Stimulated activated CD8-positive, alpha-beta memory T cell treated with anti-CD3 and anti-CD28 coated beads, Interleukin-15, amount 100 ng/mL, for 48 hours (primary cell): Measurements from ENCODE around the gene HCRTR2.
"Not testable (repeated sequence)": the region's sequence is repeated elsewhere in the genome, so short reads cannot be mapped to it uniquely, and the experiment has no call there.

Experiments used
- DNase-seq, 2 donors: peaks; one replicate each; pipeline ENCODE4 v3.0.0-alpha.2; 2020; ENCODE audit warnings: low read depth in 2 of 2

The HCRTR2 gene

DNA sequence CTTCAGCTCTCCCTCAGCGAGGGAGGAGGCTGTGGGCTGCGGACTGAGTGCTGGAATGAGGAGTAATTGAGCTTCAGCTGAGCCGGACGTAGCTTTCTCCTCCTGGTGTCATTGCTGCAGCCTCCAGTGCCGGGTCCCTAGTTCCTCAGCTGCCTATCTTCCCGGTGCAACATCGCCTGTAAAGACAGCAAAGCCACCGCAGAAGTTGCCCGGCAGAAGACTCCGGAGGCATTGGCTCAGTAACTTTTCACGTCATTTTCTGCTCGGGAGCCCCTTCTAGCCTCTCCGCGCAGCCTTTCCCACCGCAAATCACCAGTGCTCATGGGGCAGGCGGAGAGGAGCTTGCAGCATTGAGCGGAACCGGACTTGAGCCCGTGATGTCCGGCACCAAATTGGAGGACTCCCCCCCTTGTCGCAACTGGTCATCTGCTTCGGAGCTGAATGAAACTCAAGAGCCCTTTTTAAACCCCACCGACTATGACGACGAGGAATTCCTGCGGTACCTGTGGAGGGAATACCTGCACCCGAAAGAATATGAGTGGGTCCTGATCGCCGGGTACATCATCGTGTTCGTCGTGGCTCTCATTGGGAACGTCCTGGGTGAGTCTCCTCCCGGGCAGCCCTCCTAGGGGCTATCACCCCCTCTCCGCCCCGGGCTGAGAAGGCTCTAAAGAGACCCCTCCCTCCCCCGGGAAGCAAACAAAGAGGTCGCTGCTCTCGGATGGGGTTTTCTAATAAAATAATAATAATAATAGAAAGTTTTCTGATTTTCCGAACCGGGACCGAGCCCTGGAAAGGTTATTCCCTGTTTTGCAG is at the start of gene HCRTR2:
Gene HCRTR2, plus strand, starts transcription at position 305 of the 816 bp plus-strand sequence. Its CDS starts 73 bp downstream, at position 378.
- no peak for DNase-seq

GRCh38 chr6:55130806-55131324 is 43.5 kb upstream of the HCRTR2 start:
- DNase-seq, result no peak

GRCh38 chr6:55131616-55132015 is 42.7 kb upstream of the HCRTR2 start:
- no peak for DNase-seq

DNA sequence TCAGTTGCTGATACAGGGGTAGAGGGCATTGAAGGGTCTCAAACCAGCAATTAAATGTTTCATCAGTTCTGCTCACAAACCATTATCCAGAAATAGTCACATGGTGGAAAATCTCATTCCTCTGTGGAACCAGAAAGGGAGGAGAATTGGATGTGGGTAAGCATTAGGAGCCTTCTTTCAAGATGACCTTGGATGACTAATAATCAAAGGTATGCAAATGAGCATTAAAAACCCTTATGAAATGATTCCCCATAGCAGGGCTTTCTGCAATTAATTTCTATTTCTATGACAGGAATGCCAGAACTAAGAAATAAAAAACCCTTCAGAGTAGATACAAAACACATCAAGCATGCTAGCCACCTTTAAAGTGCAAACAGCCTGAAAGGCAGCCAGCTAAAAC is 37.4 kb upstream of the HCRTR2 start:
- DNase-seq, result no peak

DNA sequence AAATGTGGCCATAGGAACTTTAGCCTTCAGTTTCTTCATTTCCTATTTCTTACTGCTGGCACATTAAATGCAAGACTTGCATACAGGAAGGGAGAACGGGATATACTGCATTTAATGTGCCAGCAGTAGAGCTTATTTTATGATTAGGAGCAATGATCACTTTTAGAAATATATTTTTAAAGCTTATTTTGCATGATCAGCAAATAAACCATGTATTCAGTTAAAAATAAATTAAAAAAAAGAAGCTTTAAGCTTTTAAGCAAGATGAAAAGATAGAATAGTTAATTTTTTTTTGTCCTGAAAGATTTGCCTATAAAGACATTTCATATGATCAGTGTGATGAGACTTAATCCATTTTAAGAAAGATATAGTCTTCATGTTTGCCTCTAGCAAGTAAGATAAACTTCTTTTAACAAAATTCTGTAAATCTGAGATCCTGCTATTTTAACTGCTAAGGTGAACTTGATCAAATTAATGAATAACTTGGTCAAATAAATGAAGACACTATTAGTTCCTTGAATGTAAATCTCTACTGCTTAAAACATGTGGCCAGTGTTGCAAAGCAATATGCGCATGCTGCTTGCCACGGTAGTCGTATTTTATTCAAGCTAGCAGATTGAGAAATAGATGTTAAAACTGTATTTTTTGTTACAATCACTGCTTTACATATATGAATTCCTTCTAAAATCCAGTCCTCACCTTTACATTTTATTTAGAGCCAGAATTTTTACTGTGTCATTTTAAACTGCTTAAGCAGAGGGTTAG is 36.2 kb upstream of the HCRTR2 start:
- DNase-seq, result no peak

DNA sequence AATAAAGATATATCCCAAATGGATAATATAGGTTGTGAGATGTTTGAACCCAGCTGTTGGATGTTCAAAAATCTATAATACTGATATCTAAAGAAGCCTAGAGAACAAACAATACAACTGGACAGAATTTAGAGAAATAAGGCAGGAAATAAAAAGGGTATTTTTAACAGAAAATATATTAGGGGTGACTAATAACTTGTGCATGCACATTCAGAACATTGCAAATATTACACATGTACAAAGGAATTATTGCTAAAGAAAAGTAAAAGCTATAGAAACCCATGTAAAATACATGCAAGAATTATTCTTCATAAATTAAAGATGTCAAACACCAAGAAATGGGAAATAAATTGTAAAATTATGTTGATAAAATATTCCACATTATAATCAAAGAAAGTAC is 32.7 kb upstream of the HCRTR2 start:
- no peak for DNase-seq

GRCh38 chr6:55142610-55143009 is 31.7 kb upstream of the HCRTR2 start:
- no peak for DNase-seq

DNA sequence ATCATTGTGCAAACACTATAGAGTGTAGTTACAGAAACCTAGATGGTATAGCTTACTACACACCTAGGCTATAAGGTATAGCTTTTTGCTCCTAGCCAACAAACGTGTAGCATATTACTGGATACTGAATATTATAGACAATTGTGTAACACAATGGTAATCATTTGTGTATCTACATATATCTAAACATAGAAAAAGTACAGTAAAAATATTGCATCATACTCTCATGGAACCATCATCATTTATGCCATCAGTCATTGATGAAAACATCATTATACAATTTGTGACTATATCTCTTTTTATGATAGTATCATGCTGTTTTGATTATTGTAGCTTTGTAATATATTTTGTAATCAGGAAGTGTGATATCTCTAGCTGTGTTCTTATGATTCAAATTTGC is 21.0 kb upstream of the HCRTR2 start:
- no peak for DNase-seq

DNA sequence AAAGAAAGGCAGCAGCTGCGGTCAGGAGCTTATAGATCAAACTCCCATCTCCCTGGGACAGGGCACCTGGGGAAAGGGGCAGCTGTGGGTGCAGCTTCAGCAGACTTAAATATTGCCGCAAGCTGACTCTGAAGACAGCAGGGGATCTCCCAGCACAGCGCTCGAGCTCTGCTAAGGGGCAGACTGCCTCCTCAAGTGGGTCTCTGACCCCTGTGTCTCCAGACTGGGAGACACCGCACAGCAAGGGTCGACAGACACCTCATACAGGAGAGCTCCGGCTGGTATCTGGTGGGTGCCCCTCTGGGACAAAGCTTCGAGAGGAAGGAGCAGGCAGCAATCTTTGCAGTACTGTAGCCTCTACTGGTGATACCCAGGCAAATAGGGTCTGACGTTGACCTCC is 15.5 kb upstream of the HCRTR2 start:
- not testable (repeated sequence) for DNase-seq

- DNase-seq, result no peak
Measured at GRCh38 chr6:55167860-55168259, 6.5 kb upstream of the HCRTR2 start.

GRCh38 chr6:55175078-55176049 is 1.0 kb downstream of the HCRTR2 start:
- no peak for DNase-seq

GRCh38 chr6:55176958-55177357 is 2.6 kb downstream of the HCRTR2 start:
- DNase-seq, result no peak

DNA sequence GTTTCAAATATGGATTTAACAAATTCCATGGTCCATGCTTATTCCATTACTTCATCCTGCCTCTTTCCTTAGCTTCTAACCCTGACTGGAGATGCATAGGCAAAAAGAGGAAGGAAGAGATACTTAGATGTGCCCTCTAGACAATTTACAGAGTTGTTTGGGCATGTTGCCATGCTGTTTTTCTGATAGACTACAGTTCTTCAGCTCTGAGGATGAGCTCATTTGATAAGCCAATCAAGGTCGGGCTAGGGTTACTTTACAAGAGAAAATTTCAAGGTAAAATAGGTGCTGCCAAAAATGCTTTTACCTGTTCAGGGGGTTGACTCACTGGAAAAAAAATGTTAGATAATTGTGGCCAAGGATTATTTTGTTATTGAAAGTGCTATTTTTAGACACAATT is 5.9 kb downstream of the HCRTR2 start:
- DNase-seq, result no peak

- DNase-seq, result no peak
Measured at GRCh38 chr6:55182016-55182650, 7.8 kb downstream of the HCRTR2 start.

- DNase-seq, result no peak
Measured at GRCh38 chr6:55184782-55185530, 10.6 kb downstream of the HCRTR2 start.

DNA sequence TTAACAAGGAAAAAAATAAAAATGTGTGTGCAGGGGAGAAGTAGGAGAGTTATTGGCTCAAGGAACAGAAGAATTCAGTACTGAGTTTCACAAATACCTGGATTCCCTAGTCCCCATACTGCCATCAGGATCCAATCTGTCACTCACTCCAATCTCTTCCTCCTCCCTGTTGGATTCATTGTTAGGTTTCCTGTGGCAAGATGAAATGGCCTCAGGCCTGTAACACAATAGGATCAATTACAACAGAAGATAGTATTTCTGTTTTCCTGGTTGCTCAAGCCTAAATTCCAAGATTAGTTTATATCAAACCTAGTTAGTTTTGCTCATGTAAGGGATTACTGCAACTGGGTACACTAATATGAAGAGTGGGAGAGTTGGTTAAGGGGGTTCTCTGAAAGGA is 24.4 kb downstream of the HCRTR2 start:
- no peak for DNase-seq

GRCh38 chr6:55199239-55199638 is 24.9 kb downstream of the HCRTR2 start:
- no peak for DNase-seq

- no peak for DNase-seq
Measured at GRCh38 chr6:55208478-55209458, 34.5 kb downstream of the HCRTR2 start.

DNA sequence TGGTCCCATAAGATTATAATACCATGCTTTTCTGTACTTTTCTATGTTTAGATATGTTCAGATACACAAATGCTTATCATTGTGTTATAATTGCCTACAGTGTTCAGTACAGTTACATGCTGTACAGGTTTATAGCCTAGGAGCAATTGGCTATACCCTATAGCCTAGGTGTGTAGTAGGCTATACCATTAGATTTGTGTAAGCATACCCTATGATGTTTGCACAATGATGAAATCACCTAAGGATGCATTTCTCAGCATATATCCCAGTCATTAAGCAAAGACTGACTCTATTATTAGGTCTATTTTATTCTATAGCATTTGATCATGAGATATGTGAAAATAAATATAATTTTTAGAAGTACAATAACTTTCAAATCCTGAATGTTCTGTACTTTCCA is 36.6 kb downstream of the HCRTR2 start:
- DNase-seq, result no peak
